Heart right ventricle (tissue), 16 donors: ENCODE measurements around the gene KLF11. TPM values are rescaled to one million over a fixed set of nuclear protein-coding genes. Genes with fewer than 3 reads are reported as not detected.
A peak's percentile ranks its signal among the peaks of the same experiment; 100 is the strongest.
"Not testable (repeated sequence)": the region's sequence is repeated elsewhere in the genome, so short reads cannot be mapped to it uniquely, and the experiment has no call there.

Experiments
- ATAC-seq, 8 donors: fragments of 200-7000 bp; cut with Tn5 transposase; one replicate each; pipeline ENCODE4 v1.9.1; 2020; ENCODE audit warnings: mild to moderate bottlenecking in 8 of 8, moderate library complexity in 8 of 8, moderate number of reproducible peaks in 1 of 8
- DNase-seq, 2 donors: peaks; one replicate each; pipeline ENCODE4 v3.0.0-alpha.2; 2020
- H3K27ac ChIP-seq, 10 donors: fragments of 200-600 bp; sonication (generic) in 2 of 10; one replicate each; pipeline versions ENCODE4 v1.5.0 to v1.8.0; 2020 to 2022; ENCODE audit warnings: mild to moderate bottlenecking in 3 of 10
- H3K27me3 ChIP-seq, 7 donors: fragments of 200-600 bp; one replicate each; pipeline ENCODE4 v1.8.0; 2021 to 2022; ENCODE audit warnings: mild to moderate bottlenecking in 2 of 7
- H3K36me3 ChIP-seq, 9 donors: fragments of 200-600 bp; sonication (generic) in 1 of 9; one replicate each; pipeline versions ENCODE4 v1.5.0 to v1.8.0; 2020 to 2022; ENCODE audit warnings: mild to moderate bottlenecking in 2 of 9
- H3K4me1 ChIP-seq, 9 donors: fragments of 200-600 bp; sonication (generic) in 1 of 9; one replicate each; pipeline versions ENCODE4 v1.5.0 to v1.8.0; 2020 to 2022; ENCODE audit warnings: mild to moderate bottlenecking in 4 of 9
- H3K4me3 ChIP-seq, 10 donors: fragments of 200-600 bp; sonication (generic) in 2 of 10; one replicate each; pipeline versions ENCODE4 v1.5.0 to v1.8.0; 2020 to 2022; ENCODE audit warnings: mild to moderate bottlenecking in 7 of 10, moderate library complexity in 2 of 10
- H3K9me3 ChIP-seq, 11 donors: fragments of 200-600 bp in 10 of 11; sonication (generic) in 2 of 11; one replicate each; pipeline versions ENCODE4 v1.5.0 to v1.8.0; 2013 to 2022; ENCODE audit warnings: mild to moderate bottlenecking in 2 of 11, control low read depth in 1 of 11, moderate library complexity in 1 of 11
- CTCF ChIP-seq, 9 donors: fragments of 200-600 bp; sonication (generic) in 2 of 9; IDR thresholded peaks; one replicate each; pipeline versions ENCODE4 v1.5.0 to v1.8.0; 2021 to 2022; ENCODE audit warnings: antibody characterized with exemption in 9 of 9, mild to moderate bottlenecking in 5 of 9, moderate library complexity in 1 of 9
- WGBS, 2 donors: extraction: QIAGEN DNeasy Blood & Tissue Kit; methylation state at CpG; one replicate each; pipeline ENCODE4 v1.1.7; 2013; ENCODE audit warnings: inconsistent platforms in 1 of 2; 5-methylcytosine and 5-hydroxymethylcytosine counted together
- intact Hi-C, 10 donors: fragments of 100-400 bp; cut with DNase I; formaldehyde crosslinking; loops; one replicate each; pipeline versions ENCODE4 v1.11.1 to v1.14.2; 2022
- polyA plus RNA-seq, 2 donors: library from polyadenylated mRNA; stranded (reverse); fragments of 200-250 nt; gene quantifications; one replicate each; pipeline ENCODE4 v1.2.3, GENCODE V29; 2013
- total RNA-seq, 10 donors: library from RNA; stranded (reverse); fragmentation: NEBNext Ultra II Directional in 3 of 10; extraction: Animal tissue kit (Norgen Biotek cat#: 25700) in 3 of 10; gene quantifications; one replicate each; pipeline versions ENCODE4 v1.2.1 to v1.2.4, GENCODE V29; 2021 to 2023
- donor health status: Arrhythmogenic right ventricular cardiomyopathy.
- donor health status: ischemic (EF 13 %, LVEDD 7.1; RV severe dilation, severe dysfunction).
- donor health status: healthy with polysubstance abuse.
- donor health status: DM: no; HTN: yes; CAD: no.
- donor health status: DM: no; HTN: no; CAD: no.
- donor health status: ischemic (EF 25% LVEDD 6.9; RV normal size, moderate dysfunction).
- donor health status: ischemic (EF 25% LVEDD 5.7; RV mildly dilated, moderate dysfunction).
- donor health status: healthy.
- donor health status: DM: yes; HTN: yes; CAD: no.
- donor health status: Ischemic cardiomyopathy.
- donor health status: ischemic (EF 35%, LVEDD 5.7; RV mildly dilated, moderate dysfunction).
- donor health status: nonischemic (EF 11% LVEDD 7.7; RV severe dilation, severe dysfunction).
- donor health status: DM: yes; HTN: yes; CAD: no.
- donor health status: PGD.
- donor health status: ischemic (EF 29% LVEDD 5.4; RV normal size, mild dysfunction).
- donor health status: nonischemic (EF 23%, LVEDD 6.1; RV moderate dilation, normal function).

Gene KLF11
- total and polyA plus RNA-seq, 12 donors = 6.1 to 33.7 (median 19.3) TPM

- WGBS, 2 donors = 55 to 63% methylated on average over 36 of the region's 36 CpGs
- Histone ChIP-seq H3K9me3 (no peaks in the 10 kb centered on the region), H3K4me3 (no peak overlapping the region), H3K36me3 (no peaks in the 10 kb centered on the region), H3K27me3 (peaks cover 0 to 16% (median 0%) of the 10 kb centered on the region in 7 donors), H3K27ac (peak overlapping the region; percentile 39 to 80 (median 66)), H3K4me1 (peaks cover 21 to 45% (median 35%) of the 10 kb centered on the region in 9 donors)
- no peak for TF ChIP-seq CTCF (IDR thresholded peaks at IDR 0.05)
- intact Hi-C loops = loop anchor here in 1 of 10 donors (2.0 kb wide), 1 partner anchor 23 kb away; no protein-coding TSS in a partner anchor
- peak; percentile 71 to 90 (median 86) for ATAC-seq
- peak; percentile 83 to 90 for DNase-seq
Observed at GRCh38 chr2:10009811-10010781, 33.3 kb upstream of the KLF11 start.

GRCh38 chr2:10010861-10011605 is 32.3 kb upstream of the KLF11 start:
- H3K36me3 ChIP-seq, H3K27ac ChIP-seq, ATAC-seq, H3K9me3 ChIP-seq, DNase-seq, H3K4me3 ChIP-seq: not testable (repeated sequence)
- intact Hi-C loops = loop anchor here in 1 of 10 donors (2.0 kb wide), 1 partner anchor 22 kb away; no protein-coding TSS in a partner anchor
- Histone ChIP-seq H3K4me1 (peaks cover 21 to 44% (median 35%) of the 10 kb centered on the region in 9 donors), H3K27me3 (peaks cover 0 to 11% (median 0%) of the 10 kb centered on the region in 7 donors)
- 96 to 97% methylated on average over 52 of the region's 52 CpGs for WGBS, 2 donors

- H3K9me3 ChIP-seq, H3K4me3 ChIP-seq, H3K36me3 ChIP-seq, H3K27me3 ChIP-seq, DNase-seq, H3K27ac ChIP-seq, ATAC-seq: not testable (repeated sequence)
- intact Hi-C loops = loop anchor here in 1 of 10 donors (2.0 kb wide), 1 partner anchor 21 kb away; no protein-coding TSS in a partner anchor
- peaks cover 21 to 37% (median 31%) of the 10 kb centered on the region in 9 donors for H3K4me1 ChIP-seq
- WGBS, 2 donors = 93 to 97% methylated on average over 46 to 61 of the region's 61 CpGs
Observed at GRCh38 chr2:10011606-10012325, 31.6 kb upstream of the KLF11 start.

GRCh38 chr2:10012366-10012962 is 30.9 kb upstream of the KLF11 start:
- Histone ChIP-seq H3K4me1 (peaks cover 18 to 30% (median 27%) of the 10 kb centered on the region in 9 donors), H3K9me3 (peaks cover 0 to 10% (median 0%) of the 10 kb centered on the region in 11 donors)
- WGBS, 2 donors = 96% methylated on average over 37 of the region's 37 CpGs
- H3K27ac ChIP-seq, H3K4me3 ChIP-seq, H3K36me3 ChIP-seq, DNase-seq, H3K27me3 ChIP-seq, intact Hi-C loops, ATAC-seq: not testable (repeated sequence)

- Histone ChIP-seq H3K27me3 (no peaks in the 10 kb centered on the region), H3K4me1 (peaks cover 13 to 25% (median 21%) of the 10 kb centered on the region in 9 donors), H3K4me3 (no peak overlapping the region), H3K27ac (no peak overlapping the region), H3K9me3 (peaks cover 0 to 15% (median 0%) of the 10 kb centered on the region in 11 donors), H3K36me3 (no peaks in the 10 kb centered on the region)
- no peak for TF ChIP-seq CTCF (IDR thresholded peaks at IDR 0.05)
- DNase-seq (no peak), ATAC-seq (no peak)
- WGBS, 2 donors = 90 to 92% methylated on average over 29 of the region's 29 CpGs
- intact Hi-C loops = no loop called here
Observed at GRCh38 chr2:10012963-10013461, 30.3 kb upstream of the KLF11 start.

GRCh38 chr2:10013651-10014417 is 29.5 kb upstream of the KLF11 start:
- WGBS, 2 donors = 96% methylated on average over 43 of the region's 43 CpGs
- H3K27me3 ChIP-seq, intact Hi-C loops, H3K36me3 ChIP-seq, DNase-seq, H3K4me3 ChIP-seq, ATAC-seq, H3K27ac ChIP-seq: not testable (repeated sequence)
- H3K9me3 ChIP-seq = peaks cover 0 to 15% (median 0%) of the 10 kb centered on the region in 11 donors
- H3K4me1 ChIP-seq = peaks cover 12 to 17% (median 15%) of the 10 kb centered on the region in 9 donors
